ENCODE data around the gene PRSS16. TPM values are rescaled to one million over a fixed set of nuclear protein-coding genes. Genes with fewer than 3 reads are reported as not detected.

The PRSS16 gene
- total RNA-seq, 4 donors from 2014 or later = 9.0 to 34.5 (median 18.8) TPM

- no peak for DNase-seq
- intact Hi-C loops (cut with DNase I; ENCODE audit: low total_unique reads) = no loop called here
- no peaks in the 10 kb centered on the region for H3K9me3 ChIP-seq
- TF ChIP-seq EP300 (IDR thresholded peaks at IDR 0.05; ENCODE audit: low read depth) (no peak), POLR2A (IDR thresholded peaks at IDR 0.05) (no peak), CTCF (IDR thresholded peaks at IDR 0.05) (no peak), POLR2AphosphoS5 (IDR thresholded peaks at IDR 0.05) (no peak)
- 8 to 28% methylated on average over 6 to 19 of the region's 22 CpGs for WGBS, 2 donors (ENCODE audit: low coverage in 1 of 2)
- H3K4me1 ChIP-seq = no peaks in the 10 kb centered on the region
- H3K4me3 ChIP-seq = no peak overlapping the region
- H3K27ac ChIP-seq = no peak overlapping the region
- in situ Hi-C loops (cut with MboI; ENCODE audit: low pct_ligation_motif_present in 1 of 4, low pct_unique_long_range_greater_than_20kb in 1 of 4, low sequenced_read_pairs in 3 of 4) = no loop called here
- no peaks in the 10 kb centered on the region for H3K36me3 ChIP-seq
- H3K27me3 ChIP-seq = peaks cover 80% of the 10 kb centered on the region
Observed at GRCh38 chr6:27267857-27268434, 20.4 kb downstream of the PRSS16 start.

GRCh38 chr6:27268803-27269202 is 21.3 kb downstream of the PRSS16 start:
- Histone ChIP-seq H3K9me3 (no peaks in the 10 kb centered on the region), H3K4me3 (no peak overlapping the region), H3K36me3 (no peaks in the 10 kb centered on the region), H3K27me3 (peaks cover 80% of the 10 kb centered on the region), H3K4me1 (no peaks in the 10 kb centered on the region), H3K27ac (no peak overlapping the region)
- intact Hi-C loops (cut with DNase I; ENCODE audit: low total_unique reads) = no loop called here
- DNase-seq = no peak
- in situ Hi-C loops (cut with MboI; ENCODE audit: low pct_ligation_motif_present in 1 of 4, low pct_unique_long_range_greater_than_20kb in 1 of 4, low sequenced_read_pairs in 3 of 4) = no loop called here
- TF ChIP-seq POLR2AphosphoS5 (IDR thresholded peaks at IDR 0.05) = no peak
- TF ChIP-seq EP300 (IDR thresholded peaks at IDR 0.05; ENCODE audit: low read depth) = no peak
- no peak for TF ChIP-seq CTCF (IDR thresholded peaks at IDR 0.05)
- TF ChIP-seq POLR2A (IDR thresholded peaks at IDR 0.05) = no peak
- WGBS, 2 donors (ENCODE audit: low coverage in 1 of 2) = 81 to 96% methylated on average over 4 to 14 of the region's 14 CpGs

GRCh38 chr6:27273783-27274182 is 26.3 kb downstream of the PRSS16 start:
- no peaks in the 10 kb centered on the region for H3K9me3 ChIP-seq
- no peak for DNase-seq
- H3K4me3 ChIP-seq = no peak overlapping the region
- no peaks in the 10 kb centered on the region for H3K36me3 ChIP-seq
- TF ChIP-seq CTCF (IDR thresholded peaks at IDR 0.05) = no peak
- no peak for TF ChIP-seq POLR2A (IDR thresholded peaks at IDR 0.05)
- no peak for TF ChIP-seq EP300 (IDR thresholded peaks at IDR 0.05; ENCODE audit: low read depth)
- TF ChIP-seq POLR2AphosphoS5 (IDR thresholded peaks at IDR 0.05) = no peak
- intact Hi-C loops (cut with DNase I; ENCODE audit: low total_unique reads) (no loop called here), in situ Hi-C loops (cut with MboI; ENCODE audit: low pct_ligation_motif_present in 1 of 4, low pct_unique_long_range_greater_than_20kb in 1 of 4, low sequenced_read_pairs in 3 of 4) (no loop called here)
- H3K27ac ChIP-seq = no peak overlapping the region
- peaks cover 86% of the 10 kb centered on the region for H3K27me3 ChIP-seq
- H3K4me1 ChIP-seq = no peaks in the 10 kb centered on the region
- WGBS, 2 donors (ENCODE audit: low coverage in 1 of 2) = 61 to 74% methylated on average over 10 to 11 of the region's 11 CpGs

GRCh38 chr6:27275025-27275956 is 27.8 kb downstream of the PRSS16 start:
- in situ Hi-C loops (cut with MboI; ENCODE audit: low pct_ligation_motif_present in 1 of 4, low pct_unique_long_range_greater_than_20kb in 1 of 4, low sequenced_read_pairs in 3 of 4) (no loop called here), intact Hi-C loops (cut with DNase I; ENCODE audit: low total_unique reads) (no loop called here)
- TF ChIP-seq POLR2A (IDR thresholded peaks at IDR 0.05) = no peak
- no peak for TF ChIP-seq POLR2AphosphoS5 (IDR thresholded peaks at IDR 0.05)
- TF ChIP-seq CTCF (IDR thresholded peaks at IDR 0.05) = no peak
- TF ChIP-seq EP300 (IDR thresholded peaks at IDR 0.05; ENCODE audit: low read depth) = no peak
- Histone ChIP-seq H3K27ac (no peak overlapping the region), H3K4me3 (no peak overlapping the region), H3K27me3 (peaks cover 88% of the 10 kb centered on the region), H3K4me1 (peaks cover 0 to 8% (median under 1%) of the 10 kb centered on the region in 4 donors), H3K9me3 (no peaks in the 10 kb centered on the region), H3K36me3 (no peaks in the 10 kb centered on the region)
- DNase-seq = no peak
- WGBS, 2 donors (ENCODE audit: low coverage in 1 of 2) = 31 to 43% methylated on average over 22 to 36 of the region's 36 CpGs
